ENCODE data around the gene DDX54.

GRCh38 chr12:113111247-113111646 lies 74.0 kb downstream of the DDX54 start:
- TF ChIP-seq CTCF (IDR thresholded peaks at IDR 0.05) (no peak), POLR2A (IDR thresholded peaks at IDR 0.05) (no peak)

Measured in adrenal gland (tissue), 5 donors.